Body of pancreas (tissue), 4 donors: ENCODE data around the gene SEC22A. TPM values are rescaled to one million over a fixed set of nuclear protein-coding genes. Genes with fewer than 3 reads are reported as not detected.

ENCODE experiments used
- ATAC-seq: fragments of 150-250 bp; one replicate; pipeline ENCODE4 v1.9.1; 2016
- DNase-seq, 4 donors: peaks; one replicate each; pipeline ENCODE4 v3.0.0-alpha.2; 2019
- H3K27ac ChIP-seq, 4 donors: fragments of 200-600 bp; sonication (generic); 1 replicate in 3 of 4; 2 replicates in 1 of 4; pipeline versions ENCODE4 v1.5.1 to v1.6.1; 2016 to 2019; ENCODE audit warnings: mild to moderate bottlenecking in 1 of 4, mixed read lengths in 1 of 4, moderate library complexity in 1 of 4
- H3K27me3 ChIP-seq, 2 donors: fragments of 200-600 bp; sonication (generic); one replicate each; pipeline ENCODE4 v1.6.0; 2016; ENCODE audit warnings: mild to moderate bottlenecking in 1 of 2
- H3K36me3 ChIP-seq, 2 donors: fragments of 200-600 bp; sonication (generic); replicated peaks in 1 of 2; 2 replicates each; pipeline ENCODE4 v1.5.1; 2016; ENCODE audit warnings: low read depth in 2 of 2; ENCODE audit not compliant: insufficient read depth in 1 of 2
- H3K4me1 ChIP-seq: fragments of 200-600 bp; sonication (generic); one replicate; pipeline ENCODE4 v1.6.0; 2016
- H3K4me3 ChIP-seq, 2 donors: fragments of 200-600 bp; sonication (generic); 1 replicate in 1 of 2; 2 replicates in 1 of 2; pipeline ENCODE4 v1.5.1; 2016 to 2019
- H3K9me3 ChIP-seq, 3 donors: fragments of 200-600 bp; sonication (generic); 1 replicate in 2 of 3; 2 replicates in 1 of 3; pipeline ENCODE4 v1.5.1; 2016
- POLR2A ChIP-seq, 3 donors: fragments of 450-650 bp; IDR thresholded peaks; one replicate each; pipeline ENCODE4 v1.6.1; 2016; ENCODE audit warnings: antibody characterized with exemption in 3 of 3, mild to moderate bottlenecking in 2 of 3
- WGBS, 2 donors: methylation state at CpG; one replicate each; pipeline ENCODE4 v1.1.5; 2017; 5-methylcytosine and 5-hydroxymethylcytosine counted together
- intact Hi-C: fragments of 100-400 bp; cut with DNase I; formaldehyde crosslinking; loops from one replicate; pipeline ENCODE4 v1.15.1; 2023
- total RNA-seq, 2 donors: library from RNA; depleted of rRNA; stranded (reverse); fragments of >200 nt; gene quantifications; one replicate each; pipeline ENCODE4 v1.1.0, GENCODE V29; 2016
- TF ChIP-seq, protein P1 (sequence below), 7 experiments: fragments of 450-650 bp in 4 of 7; fragments of 200-600 bp in 3 of 7; sonication (generic) in 3 of 7; IDR thresholded peaks; one replicate each; pipeline ENCODE4 v1.5.1; 2016 to 2019; ENCODE audit warnings: antibody characterized with exemption in 7 of 7

The SEC22A gene
- total RNA-seq, 2 donors from 2014 or later: 16.5 to 18.4 TPM

DNA sequence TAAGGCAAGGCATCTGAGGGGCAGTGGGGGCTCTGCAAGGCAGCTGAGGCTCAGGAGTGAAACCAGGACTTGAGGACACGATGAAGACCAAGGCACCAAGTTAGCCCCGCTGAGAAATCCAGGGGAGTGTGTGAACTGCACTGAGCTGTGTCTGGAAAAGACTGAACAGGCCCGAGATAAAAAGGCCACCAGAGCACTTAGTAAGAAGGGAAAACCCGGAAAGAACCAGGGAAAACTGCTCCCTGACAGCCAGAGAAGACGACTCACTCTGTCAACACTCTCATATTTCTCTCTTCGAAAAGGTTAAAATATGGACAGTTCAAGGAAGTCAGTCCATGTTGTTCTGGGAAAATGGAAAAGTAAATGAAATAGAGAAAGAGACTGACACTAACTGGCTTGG is 109.0 kb downstream of the SEC22A start:
- DNase-seq: no peak

DNA sequence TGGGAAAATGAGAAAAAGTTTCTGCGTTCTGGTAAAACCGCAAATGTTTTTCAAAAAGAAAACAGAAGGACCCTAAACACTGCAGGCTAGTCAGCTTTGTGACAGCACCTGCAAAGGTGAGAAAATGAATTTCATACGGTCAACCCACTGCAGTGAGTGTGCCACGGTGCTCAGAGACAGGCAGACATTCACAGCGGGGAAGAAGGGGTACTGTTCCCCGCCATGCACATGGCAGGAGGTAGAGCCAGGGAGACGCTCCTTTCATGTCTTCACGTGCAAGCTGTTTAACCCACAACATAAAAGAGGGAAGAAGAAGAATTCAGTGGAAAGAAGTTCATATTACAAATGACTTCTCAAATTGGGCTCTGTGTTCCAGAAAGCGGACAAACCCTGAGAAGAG is 109.5 kb downstream of the SEC22A start:
- 71 to 81% methylated on average over 9 of the region's 9 CpGs for WGBS, 2 donors
- no peak for TF ChIP-seq POLR2A (IDR thresholded peaks at IDR 0.05)
- TF ChIP-seq, protein P1, sequence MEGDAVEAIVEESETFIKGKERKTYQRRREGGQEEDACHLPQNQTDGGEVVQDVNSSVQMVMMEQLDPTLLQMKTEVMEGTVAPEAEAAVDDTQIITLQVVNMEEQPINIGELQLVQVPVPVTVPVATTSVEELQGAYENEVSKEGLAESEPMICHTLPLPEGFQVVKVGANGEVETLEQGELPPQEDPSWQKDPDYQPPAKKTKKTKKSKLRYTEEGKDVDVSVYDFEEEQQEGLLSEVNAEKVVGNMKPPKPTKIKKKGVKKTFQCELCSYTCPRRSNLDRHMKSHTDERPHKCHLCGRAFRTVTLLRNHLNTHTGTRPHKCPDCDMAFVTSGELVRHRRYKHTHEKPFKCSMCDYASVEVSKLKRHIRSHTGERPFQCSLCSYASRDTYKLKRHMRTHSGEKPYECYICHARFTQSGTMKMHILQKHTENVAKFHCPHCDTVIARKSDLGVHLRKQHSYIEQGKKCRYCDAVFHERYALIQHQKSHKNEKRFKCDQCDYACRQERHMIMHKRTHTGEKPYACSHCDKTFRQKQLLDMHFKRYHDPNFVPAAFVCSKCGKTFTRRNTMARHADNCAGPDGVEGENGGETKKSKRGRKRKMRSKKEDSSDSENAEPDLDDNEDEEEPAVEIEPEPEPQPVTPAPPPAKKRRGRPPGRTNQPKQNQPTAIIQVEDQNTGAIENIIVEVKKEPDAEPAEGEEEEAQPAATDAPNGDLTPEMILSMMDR (IDR thresholded peaks at IDR 0.05): no peak
- H3K4me3 ChIP-seq: no peak overlapping the region
- no peaks in the 10 kb centered on the region for H3K27me3 ChIP-seq
- no peaks in the 10 kb centered on the region for H3K9me3 ChIP-seq
- no peak for DNase-seq
- ATAC-seq: no peak
- intact Hi-C loops: no loop called here
- no peaks in the 10 kb centered on the region for H3K4me1 ChIP-seq
- no peaks in the 10 kb centered on the region for H3K36me3 ChIP-seq
- no peak overlapping the region for H3K27ac ChIP-seq

More for the DNA sequence above, 109.0 kb downstream of the SEC22A start:
- ATAC-seq: no peak
- TF ChIP-seq, protein P1 (IDR thresholded peaks at IDR 0.05): no peak
- no peak for TF ChIP-seq POLR2A (IDR thresholded peaks at IDR 0.05)
- Histone ChIP-seq H3K4me1 (no peaks in the 10 kb centered on the region), H3K9me3 (no peaks in the 10 kb centered on the region), H3K27me3 (no peaks in the 10 kb centered on the region), H3K27ac (no peak overlapping the region), H3K4me3 (no peak overlapping the region), H3K36me3 (no peaks in the 10 kb centered on the region)
- WGBS, 2 donors: 59 to 69% methylated on average over 6 of the region's 6 CpGs
- intact Hi-C loops: no loop called here

DNA sequence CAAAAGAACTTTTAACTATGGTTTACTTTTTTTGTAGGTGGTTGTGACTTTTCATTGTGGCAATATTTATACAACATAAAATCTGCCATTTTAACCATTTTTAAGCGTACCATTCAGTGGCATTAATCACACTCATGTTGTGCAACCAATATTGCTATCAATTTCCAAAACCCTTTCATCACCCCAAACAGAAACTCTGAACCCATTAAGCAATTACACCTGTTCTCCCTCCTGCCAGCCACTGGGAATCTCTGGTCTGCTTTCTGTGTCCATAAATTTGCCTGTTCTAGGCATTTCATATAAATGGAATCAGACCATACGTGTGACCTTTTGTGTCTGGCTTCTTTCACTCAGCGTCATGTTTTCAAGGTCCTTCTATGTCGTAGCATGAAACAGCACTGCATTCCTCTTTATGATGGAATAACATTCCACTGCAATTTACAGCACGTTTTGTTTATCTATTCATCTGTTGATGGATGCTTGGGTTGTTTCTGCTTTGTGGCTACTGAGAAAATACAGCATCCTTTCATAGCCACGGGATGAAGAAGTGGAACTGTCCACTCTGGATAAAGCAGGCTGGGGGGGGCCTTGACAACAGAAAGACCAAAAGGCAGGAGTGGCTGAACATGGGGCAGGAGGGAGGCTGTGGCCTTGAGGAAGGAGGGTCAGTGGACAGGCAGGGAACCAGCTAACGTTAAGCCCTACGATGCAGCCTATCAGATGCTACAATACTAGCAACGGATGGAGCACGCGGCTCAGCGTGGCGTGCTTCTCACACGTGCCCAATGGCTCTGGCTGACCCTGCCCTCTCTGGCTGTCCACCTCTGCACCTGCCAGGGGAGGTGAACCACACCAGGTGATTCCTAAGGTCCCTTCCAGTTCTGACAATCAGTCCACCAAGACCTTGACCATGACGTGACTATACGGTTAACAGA is 110.9 kb downstream of the SEC22A start:
- no peaks in the 10 kb centered on the region for H3K4me1 ChIP-seq
- H3K36me3 ChIP-seq: no peaks in the 10 kb centered on the region
- ATAC-seq (no peak), DNase-seq (no peak)
- 61 to 68% methylated on average over 14 to 16 of the region's 16 CpGs for WGBS, 2 donors
- no peaks in the 10 kb centered on the region for H3K9me3 ChIP-seq
- TF ChIP-seq, protein P1 (IDR thresholded peaks at IDR 0.05): no peak
- TF ChIP-seq POLR2A (IDR thresholded peaks at IDR 0.05): no peak
- no peaks in the 10 kb centered on the region for H3K27me3 ChIP-seq
- intact Hi-C loops: no loop called here
- H3K4me3 ChIP-seq: no peak overlapping the region
- H3K27ac ChIP-seq: no peak overlapping the region

DNA sequence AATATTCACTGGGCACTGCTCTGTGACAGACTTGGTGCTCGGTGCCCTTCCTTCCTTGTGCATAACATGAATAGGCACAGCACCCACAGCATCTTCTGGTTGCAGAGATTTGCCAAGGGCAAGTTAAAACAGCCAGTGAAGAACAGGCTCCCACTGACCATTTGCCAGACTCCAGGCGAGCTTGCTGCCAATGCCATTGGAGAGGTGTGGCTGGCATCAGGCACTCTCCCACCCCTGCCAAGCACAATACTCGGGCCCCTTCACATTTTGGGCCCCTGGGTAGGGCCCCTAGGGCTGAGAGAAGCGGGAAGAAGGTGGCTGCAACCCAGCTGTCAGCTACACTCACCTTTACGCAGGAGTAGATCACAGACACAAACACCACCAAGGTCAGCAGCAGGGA is 112.1 kb downstream of the SEC22A start:
- Histone ChIP-seq H3K4me3 (no peak overlapping the region), H3K27me3 (no peaks in the 10 kb centered on the region), H3K36me3 (no peaks in the 10 kb centered on the region), H3K27ac (no peak overlapping the region), H3K4me1 (no peaks in the 10 kb centered on the region), H3K9me3 (no peaks in the 10 kb centered on the region)
- TF ChIP-seq, protein P1 (IDR thresholded peaks at IDR 0.05): no peak
- no peak for TF ChIP-seq POLR2A (IDR thresholded peaks at IDR 0.05)
- WGBS, 2 donors: 33 to 69% methylated on average over 5 of the region's 5 CpGs
- ATAC-seq (no peak), DNase-seq (no peak)
- intact Hi-C loops: no loop called here
